Heart right ventricle (tissue), 16 donors: ENCODE results near the gene C12orf42. TPM values are rescaled to one million over a fixed set of nuclear protein-coding genes. Genes with fewer than 3 reads are reported as not detected.

Experiments
- ATAC-seq, 8 donors: fragments of 200-7000 bp; cut with Tn5 transposase; one replicate each; pipeline ENCODE4 v1.9.1; 2020; ENCODE audit warnings: mild to moderate bottlenecking in 8 of 8, moderate library complexity in 8 of 8, moderate number of reproducible peaks in 1 of 8
- DNase-seq, 2 donors: peaks; one replicate each; pipeline ENCODE4 v3.0.0-alpha.2; 2020
- H3K27ac ChIP-seq, 10 donors: fragments of 200-600 bp; sonication (generic) in 2 of 10; one replicate each; pipeline versions ENCODE4 v1.5.0 to v1.8.0; 2020 to 2022; ENCODE audit warnings: mild to moderate bottlenecking in 3 of 10
- H3K27me3 ChIP-seq, 7 donors: fragments of 200-600 bp; one replicate each; pipeline ENCODE4 v1.8.0; 2021 to 2022; ENCODE audit warnings: mild to moderate bottlenecking in 2 of 7
- H3K36me3 ChIP-seq, 9 donors: fragments of 200-600 bp; sonication (generic) in 1 of 9; one replicate each; pipeline versions ENCODE4 v1.5.0 to v1.8.0; 2020 to 2022; ENCODE audit warnings: mild to moderate bottlenecking in 2 of 9
- H3K4me1 ChIP-seq, 9 donors: fragments of 200-600 bp; sonication (generic) in 1 of 9; one replicate each; pipeline versions ENCODE4 v1.5.0 to v1.8.0; 2020 to 2022; ENCODE audit warnings: mild to moderate bottlenecking in 4 of 9
- H3K4me3 ChIP-seq, 10 donors: fragments of 200-600 bp; sonication (generic) in 2 of 10; one replicate each; pipeline versions ENCODE4 v1.5.0 to v1.8.0; 2020 to 2022; ENCODE audit warnings: mild to moderate bottlenecking in 7 of 10, moderate library complexity in 2 of 10
- H3K9me3 ChIP-seq, 11 donors: fragments of 200-600 bp in 10 of 11; sonication (generic) in 2 of 11; one replicate each; pipeline versions ENCODE4 v1.5.0 to v1.8.0; 2013 to 2022; ENCODE audit warnings: mild to moderate bottlenecking in 2 of 11, control low read depth in 1 of 11, moderate library complexity in 1 of 11
- WGBS, 2 donors: extraction: QIAGEN DNeasy Blood & Tissue Kit; methylation state at CpG; one replicate each; pipeline ENCODE4 v1.1.7; 2013; ENCODE audit warnings: inconsistent platforms in 1 of 2; 5-methylcytosine and 5-hydroxymethylcytosine counted together
- intact Hi-C, 10 donors: fragments of 100-400 bp; cut with DNase I; formaldehyde crosslinking; loops; one replicate each; pipeline versions ENCODE4 v1.11.1 to v1.14.2; 2022
- polyA plus RNA-seq, 2 donors: library from polyadenylated mRNA; stranded (reverse); fragments of 200-250 nt; gene quantifications; one replicate each; pipeline ENCODE4 v1.2.3, GENCODE V29; 2013
- total RNA-seq, 10 donors: library from RNA; stranded (reverse); fragmentation: NEBNext Ultra II Directional in 3 of 10; extraction: Animal tissue kit (Norgen Biotek cat#: 25700) in 3 of 10; gene quantifications; one replicate each; pipeline versions ENCODE4 v1.2.1 to v1.2.4, GENCODE V29; 2021 to 2023
- TF ChIP-seq, protein P1 (sequence below), 9 donors: fragments of 200-600 bp; sonication (generic) in 2 of 9; IDR thresholded peaks; one replicate each; pipeline versions ENCODE4 v1.5.0 to v1.8.0; 2021 to 2022; ENCODE audit warnings: antibody characterized with exemption in 9 of 9, mild to moderate bottlenecking in 5 of 9, moderate library complexity in 1 of 9
- donor health status: Arrhythmogenic right ventricular cardiomyopathy.
- donor health status: ischemic (EF 13 %, LVEDD 7.1; RV severe dilation, severe dysfunction).
- donor health status: healthy with polysubstance abuse.
- donor health status: DM: no; HTN: yes; CAD: no.
- donor health status: DM: no; HTN: no; CAD: no.
- donor health status: ischemic (EF 25% LVEDD 6.9; RV normal size, moderate dysfunction).
- donor health status: ischemic (EF 25% LVEDD 5.7; RV mildly dilated, moderate dysfunction).
- donor health status: healthy.
- donor health status: DM: yes; HTN: yes; CAD: no.
- donor health status: Ischemic cardiomyopathy.
- donor health status: ischemic (EF 35%, LVEDD 5.7; RV mildly dilated, moderate dysfunction).
- donor health status: nonischemic (EF 11% LVEDD 7.7; RV severe dilation, severe dysfunction).
- donor health status: DM: yes; HTN: yes; CAD: no.
- donor health status: PGD.
- donor health status: ischemic (EF 29% LVEDD 5.4; RV normal size, mild dysfunction).
- donor health status: nonischemic (EF 23%, LVEDD 6.1; RV moderate dilation, normal function).

The C12orf42 gene
- total and polyA plus RNA-seq, 12 donors, result 0.21 TPM; not detected in 11

DNA sequence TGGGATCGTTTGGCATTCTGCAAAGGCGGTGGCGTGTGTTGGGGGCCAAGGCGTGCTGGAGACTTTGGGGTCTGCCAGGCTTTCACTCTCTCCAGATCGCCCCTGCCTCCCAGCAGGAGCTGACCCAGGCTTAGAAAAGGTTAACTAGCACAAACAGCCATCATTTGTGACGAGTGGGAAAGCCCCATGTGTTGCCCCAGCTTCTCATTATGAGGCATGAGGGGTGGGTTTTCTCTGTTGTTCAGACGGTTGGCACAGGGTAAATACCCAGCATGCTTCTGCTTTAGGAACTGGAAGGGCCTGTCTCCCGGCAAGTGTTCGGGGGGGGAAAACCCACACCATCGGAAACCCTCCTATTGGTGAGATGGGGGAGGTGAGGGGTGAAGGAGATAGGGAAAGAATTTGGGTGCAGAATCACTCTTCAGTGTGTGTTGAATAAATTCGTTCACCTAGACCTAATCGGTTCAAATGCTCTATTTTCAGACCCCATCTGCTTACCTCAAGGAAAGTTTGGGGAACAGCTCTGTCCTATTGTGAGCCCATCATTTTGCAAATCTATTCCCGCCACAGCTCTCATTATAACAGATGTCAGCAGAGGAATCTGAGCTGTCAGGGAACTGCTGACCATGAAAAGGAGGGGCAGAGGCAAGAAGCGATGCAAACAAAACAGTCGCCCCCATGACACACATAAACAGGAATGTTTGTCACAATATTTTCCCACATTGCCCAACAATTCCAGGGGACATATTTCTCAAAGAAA is 34.7 kb upstream of the C12orf42 start:
- peaks cover 0 to 40% (median 0%) of the 10 kb centered on the region in 7 donors for H3K27me3 ChIP-seq
- ATAC-seq, result no peak
- DNase-seq, result no peak
- 38 to 45% methylated on average over 15 of the region's 15 CpGs for WGBS, 2 donors
- H3K9me3 ChIP-seq, result no peaks in the 10 kb centered on the region
- H3K36me3 ChIP-seq, result no peaks in the 10 kb centered on the region
- H3K27ac ChIP-seq, result no peak overlapping the region
- no peaks in the 10 kb centered on the region for H3K4me1 ChIP-seq
- TF ChIP-seq, protein P1, sequence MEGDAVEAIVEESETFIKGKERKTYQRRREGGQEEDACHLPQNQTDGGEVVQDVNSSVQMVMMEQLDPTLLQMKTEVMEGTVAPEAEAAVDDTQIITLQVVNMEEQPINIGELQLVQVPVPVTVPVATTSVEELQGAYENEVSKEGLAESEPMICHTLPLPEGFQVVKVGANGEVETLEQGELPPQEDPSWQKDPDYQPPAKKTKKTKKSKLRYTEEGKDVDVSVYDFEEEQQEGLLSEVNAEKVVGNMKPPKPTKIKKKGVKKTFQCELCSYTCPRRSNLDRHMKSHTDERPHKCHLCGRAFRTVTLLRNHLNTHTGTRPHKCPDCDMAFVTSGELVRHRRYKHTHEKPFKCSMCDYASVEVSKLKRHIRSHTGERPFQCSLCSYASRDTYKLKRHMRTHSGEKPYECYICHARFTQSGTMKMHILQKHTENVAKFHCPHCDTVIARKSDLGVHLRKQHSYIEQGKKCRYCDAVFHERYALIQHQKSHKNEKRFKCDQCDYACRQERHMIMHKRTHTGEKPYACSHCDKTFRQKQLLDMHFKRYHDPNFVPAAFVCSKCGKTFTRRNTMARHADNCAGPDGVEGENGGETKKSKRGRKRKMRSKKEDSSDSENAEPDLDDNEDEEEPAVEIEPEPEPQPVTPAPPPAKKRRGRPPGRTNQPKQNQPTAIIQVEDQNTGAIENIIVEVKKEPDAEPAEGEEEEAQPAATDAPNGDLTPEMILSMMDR (IDR thresholded peaks at IDR 0.05), result no peak
- H3K4me3 ChIP-seq, result no peak overlapping the region
- intact Hi-C loops, result no loop called here

DNA sequence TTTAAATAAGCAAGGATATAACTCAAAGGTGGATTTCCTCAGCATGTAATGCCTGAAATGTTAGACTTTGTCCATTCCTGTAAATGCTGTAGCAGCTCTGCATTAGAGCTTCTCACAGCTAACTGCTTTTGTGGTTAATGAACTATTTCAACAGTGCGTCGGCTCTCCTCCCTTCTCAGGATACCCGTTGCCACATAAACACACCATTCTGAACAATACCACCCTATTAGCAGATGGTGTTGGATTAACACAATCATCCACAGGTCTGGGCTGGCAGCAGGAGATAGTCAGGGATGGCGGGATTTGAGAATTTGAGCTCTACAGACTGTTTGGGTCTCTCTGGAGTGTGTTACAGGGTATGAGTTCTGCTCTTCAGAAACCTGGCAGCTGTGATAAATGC is 33.5 kb upstream of the C12orf42 start:
- intact Hi-C loops, result no loop called here
- no peaks in the 10 kb centered on the region for H3K36me3 ChIP-seq
- no peaks in the 10 kb centered on the region for H3K9me3 ChIP-seq
- no peak overlapping the region for H3K27ac ChIP-seq
- H3K27me3 ChIP-seq, result peaks cover 0 to 43% (median 0%) of the 10 kb centered on the region in 7 donors
- TF ChIP-seq, protein P1 (IDR thresholded peaks at IDR 0.05), result no peak
- no peak for DNase-seq
- H3K4me3 ChIP-seq, result no peak overlapping the region
- no peak for ATAC-seq
- 63 to 64% methylated on average over 4 of the region's 4 CpGs for WGBS, 2 donors
- no peaks in the 10 kb centered on the region for H3K4me1 ChIP-seq

DNA sequence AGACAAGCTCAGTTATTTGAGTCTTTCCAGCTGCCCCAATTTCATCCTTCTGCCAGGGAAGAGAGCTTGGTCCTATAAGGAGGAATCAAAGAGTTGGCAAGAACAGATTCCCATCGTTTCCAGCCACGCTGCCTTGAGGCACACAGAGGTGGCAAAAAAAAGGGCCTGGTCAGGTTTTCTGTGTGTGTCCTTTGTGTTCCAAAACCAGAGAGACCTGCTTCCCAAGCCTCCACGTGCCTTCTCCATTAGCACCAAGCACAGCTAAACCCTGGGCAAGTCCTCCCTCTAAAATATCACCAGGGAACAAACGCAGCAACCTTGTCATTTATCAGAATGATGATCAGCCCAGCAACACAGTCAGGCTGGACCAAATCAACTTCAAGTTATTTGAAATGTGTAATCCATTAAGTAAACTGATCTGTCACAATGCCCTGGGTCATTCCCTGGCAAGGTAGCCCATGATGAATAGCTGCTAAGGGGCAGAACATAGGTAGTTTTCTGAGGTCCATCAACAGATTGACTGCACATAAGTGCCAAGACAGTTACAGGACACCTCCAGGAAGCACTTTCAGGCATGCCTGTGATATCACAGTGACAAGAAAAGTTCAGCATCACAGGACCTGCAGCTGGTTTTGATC is 28.6 kb upstream of the C12orf42 start:
- intact Hi-C loops, result no loop called here
- WGBS, 2 donors, result 63 to 74% methylated on average over 4 of the region's 4 CpGs

DNA sequence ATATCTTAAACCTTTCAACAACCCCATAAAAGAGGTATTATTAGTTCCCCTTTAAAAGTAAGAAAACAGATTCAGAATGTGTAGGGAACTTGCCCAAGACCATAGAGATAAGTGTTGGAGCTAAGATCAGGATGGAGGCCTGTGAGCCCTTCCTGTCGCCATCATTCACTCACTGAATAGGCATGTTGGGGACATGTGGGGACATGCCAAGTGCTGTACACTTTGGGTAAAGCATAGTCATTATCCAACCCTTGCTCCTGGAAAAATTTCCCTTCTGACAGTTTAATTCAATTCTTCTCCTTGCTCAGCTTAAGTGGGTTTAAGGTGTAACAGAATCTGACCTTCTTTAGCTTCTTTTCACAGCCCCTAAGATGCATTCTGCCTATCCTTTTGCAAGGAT is 28.0 kb upstream of the C12orf42 start:
- ATAC-seq, result no peak
- Histone ChIP-seq H3K4me1 (no peaks in the 10 kb centered on the region), H3K36me3 (no peaks in the 10 kb centered on the region), H3K27ac (no peak overlapping the region), H3K9me3 (no peaks in the 10 kb centered on the region), H3K27me3 (peaks cover 0 to 9% (median 0%) of the 10 kb centered on the region in 7 donors), H3K4me3 (no peak overlapping the region)
- no peak for DNase-seq
- TF ChIP-seq, protein P1 (IDR thresholded peaks at IDR 0.05), result no peak
- 77 to 84% methylated on average over 1 of the region's 1 CpG for WGBS, 2 donors
- intact Hi-C loops, result no loop called here

More for the DNA sequence above, 28.6 kb upstream of the C12orf42 start:
- Histone ChIP-seq H3K4me3 (no peak overlapping the region), H3K4me1 (no peaks in the 10 kb centered on the region), H3K27me3 (peaks cover 0 to 12% (median 0%) of the 10 kb centered on the region in 7 donors), H3K36me3 (no peaks in the 10 kb centered on the region), H3K27ac (no peak overlapping the region), H3K9me3 (no peaks in the 10 kb centered on the region)
- TF ChIP-seq, protein P1 (IDR thresholded peaks at IDR 0.05), result no peak
- ATAC-seq (no peak), DNase-seq (no peak)
